Eye (tissue), 1 donor: Measurements from ENCODE around the gene MYCT1.

ENCODE experiments used
- DNase-seq: peaks from one replicate; pipeline ENCODE4 v3.0.0-alpha.2; 2015

MYCT1 gene

DNA sequence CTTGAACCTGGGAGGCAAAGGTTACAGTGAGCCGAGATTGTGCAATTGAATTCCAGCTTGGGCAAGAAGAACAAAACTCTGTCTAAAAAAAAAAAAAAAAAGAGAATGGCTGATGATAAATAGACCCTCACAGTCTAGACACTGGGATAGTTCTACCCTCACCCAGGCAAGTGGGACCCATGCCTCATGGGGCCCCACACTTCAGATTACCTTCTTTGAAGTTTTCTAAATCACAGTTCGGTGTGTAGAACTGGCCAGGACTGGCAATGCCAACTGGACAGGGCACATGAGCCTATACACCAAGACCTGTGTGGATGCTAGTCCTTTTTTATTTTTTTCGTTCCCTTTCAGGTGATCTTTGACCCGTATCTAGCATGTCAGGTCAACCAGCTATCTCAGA is 28.6 kb downstream of the MYCT1 start:
- DNase-seq = no peak

DNA sequence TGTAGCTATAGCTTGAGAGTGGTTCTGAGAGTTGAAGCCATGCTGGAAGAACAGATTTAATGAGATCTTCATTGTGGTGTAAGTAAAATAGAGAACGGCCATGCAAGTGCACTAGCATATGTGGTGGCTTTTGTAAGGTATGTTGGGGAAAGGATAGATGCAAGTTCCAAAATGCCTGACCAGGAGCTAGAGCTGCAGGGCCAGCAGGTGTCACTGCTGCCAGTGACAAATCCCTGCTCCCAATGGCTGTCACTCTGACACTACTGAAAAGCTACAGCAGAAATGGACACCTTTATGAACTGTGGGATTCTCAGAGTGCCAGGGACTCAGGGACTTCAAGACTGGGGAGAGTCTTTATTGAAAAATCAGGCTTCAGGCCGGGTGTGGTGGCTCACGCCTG is 29.8 kb downstream of the MYCT1 start:
- no peak for DNase-seq

DNA sequence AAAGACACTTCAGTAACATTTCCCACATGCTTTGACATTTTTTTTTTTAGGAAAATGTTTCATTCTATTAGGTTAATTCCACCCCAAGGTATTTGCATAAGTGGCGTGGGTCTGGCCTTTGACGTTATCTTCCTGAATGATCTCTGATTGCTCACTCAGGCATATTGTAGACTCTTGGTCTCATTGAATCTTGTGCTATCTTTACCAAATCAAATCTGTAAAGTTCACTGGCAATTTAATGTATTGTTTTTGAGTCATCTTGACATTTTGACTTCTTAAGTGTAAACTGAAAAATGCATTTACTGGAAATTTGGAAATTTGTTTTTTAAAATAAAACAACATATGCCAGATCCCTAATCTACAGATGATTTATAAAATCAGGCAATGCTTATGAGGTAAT is 36.9 kb downstream of the MYCT1 start:
- DNase-seq = no peak

DNA sequence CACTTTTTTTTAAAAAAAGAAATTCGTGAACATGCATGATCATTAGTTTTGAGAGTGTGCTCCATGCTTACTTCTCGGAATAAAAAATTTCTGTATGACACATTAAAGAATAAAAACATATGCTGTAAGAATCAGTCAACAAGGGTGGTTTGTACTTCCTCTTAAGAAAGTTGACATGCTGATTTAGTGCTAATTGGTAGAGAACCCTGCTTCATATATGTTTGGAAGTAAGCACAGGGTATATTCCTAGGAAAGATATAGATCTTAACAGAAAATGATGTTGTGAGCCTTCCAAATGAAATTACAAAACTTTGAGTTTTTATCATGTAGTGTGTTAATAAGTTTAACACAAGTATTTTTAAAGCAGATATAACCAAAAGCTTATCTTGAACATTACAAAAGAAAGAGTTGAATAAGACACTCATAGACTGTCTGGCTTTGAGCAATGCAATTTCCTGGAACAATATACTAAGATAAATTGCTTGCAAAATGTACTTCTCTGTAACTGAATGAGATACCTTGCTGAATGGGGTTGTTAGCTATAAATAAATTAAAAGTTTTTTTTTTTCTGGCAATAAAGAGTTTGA is 39.1 kb downstream of the MYCT1 start:
- DNase-seq = no peak

DNA sequence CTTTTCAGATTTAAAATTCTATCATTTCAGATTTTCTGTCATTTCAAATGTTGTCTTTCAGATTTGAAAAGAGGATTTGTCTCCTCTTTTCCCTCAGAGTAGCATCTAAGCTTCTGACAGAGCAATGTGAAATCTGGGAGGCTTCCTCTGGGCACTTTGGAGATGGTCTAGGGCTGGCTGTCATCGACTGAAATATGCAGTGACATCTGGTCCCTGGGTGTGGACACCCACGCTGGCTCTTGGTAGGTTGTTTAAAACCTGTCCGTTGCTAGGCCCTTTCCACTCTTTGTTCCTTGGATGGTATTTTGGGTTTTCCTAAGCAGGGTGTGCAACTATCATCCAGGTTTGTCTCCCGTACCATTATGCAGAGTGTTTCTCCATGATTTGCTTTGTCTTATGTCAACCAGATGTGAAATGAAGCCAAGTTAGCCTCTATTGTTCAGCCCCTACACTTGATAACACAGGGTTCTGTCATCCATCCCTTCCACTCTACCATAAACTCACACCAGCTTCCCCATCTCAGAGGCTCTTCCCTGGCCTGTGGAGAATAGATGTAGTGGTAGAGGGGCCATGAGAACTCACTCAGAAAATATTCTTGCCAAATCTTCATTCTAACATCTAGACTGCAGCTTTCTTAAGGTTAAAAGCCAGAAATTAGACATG is 47.9 kb downstream of the MYCT1 start:
- DNase-seq = no peak

DNA sequence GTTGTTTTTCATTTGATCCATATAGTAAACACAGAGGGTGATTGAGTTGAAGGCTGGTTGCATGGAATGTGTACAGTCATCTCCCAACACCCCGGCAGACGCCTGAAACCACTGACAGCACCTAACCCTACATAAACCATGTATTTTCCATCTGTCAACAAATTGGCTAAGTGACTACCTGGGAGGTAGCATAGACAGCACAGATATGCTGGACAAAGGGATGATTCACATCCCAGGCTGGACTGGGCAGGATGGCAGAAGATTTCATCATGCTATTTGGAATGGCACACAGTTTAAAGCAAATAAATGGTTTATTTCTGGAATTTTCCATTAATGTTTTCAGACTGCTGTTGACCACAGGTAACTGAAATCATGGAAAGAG is 48.5 kb downstream of the MYCT1 start:
- no peak for DNase-seq

DNA sequence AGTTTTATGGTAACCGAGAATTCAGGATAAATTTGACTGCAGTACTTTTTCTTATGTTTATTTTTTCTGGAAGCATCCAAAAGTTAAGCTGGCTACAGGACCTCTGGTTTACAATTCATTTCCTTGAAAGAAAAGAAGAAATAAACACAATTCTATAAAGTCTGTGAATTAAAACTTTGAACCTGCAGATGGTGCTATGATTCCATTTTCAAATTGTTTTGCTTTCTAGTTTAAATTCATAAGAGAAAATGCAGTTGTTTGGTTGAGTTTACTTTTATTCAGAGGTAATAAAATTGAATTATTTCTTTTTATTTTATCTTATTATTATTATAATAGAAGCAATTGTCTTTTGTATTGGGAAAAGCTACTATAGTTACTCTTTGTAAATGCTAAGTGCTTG is 51.1 kb downstream of the MYCT1 start:
- DNase-seq = peak; percentile 35

DNA sequence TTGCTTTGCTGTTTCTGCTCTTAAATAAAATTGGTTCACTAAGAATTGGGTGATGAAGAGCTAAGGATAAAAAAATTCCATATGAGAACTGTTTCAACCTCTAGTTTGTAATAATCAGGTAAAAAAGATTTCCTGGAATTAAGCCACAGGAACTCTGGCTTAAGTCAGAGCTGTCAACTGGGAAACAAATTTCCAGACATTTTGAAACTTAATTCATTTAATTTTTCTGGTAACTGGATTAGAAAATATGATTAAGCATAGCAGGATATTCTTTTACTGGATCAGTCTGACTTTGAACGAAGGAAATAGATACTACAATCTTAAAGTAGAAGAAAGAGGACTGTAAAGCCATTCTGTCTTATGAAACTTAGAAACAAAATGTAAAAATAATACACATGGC is 51.6 kb downstream of the MYCT1 start:
- no peak for DNase-seq

DNA sequence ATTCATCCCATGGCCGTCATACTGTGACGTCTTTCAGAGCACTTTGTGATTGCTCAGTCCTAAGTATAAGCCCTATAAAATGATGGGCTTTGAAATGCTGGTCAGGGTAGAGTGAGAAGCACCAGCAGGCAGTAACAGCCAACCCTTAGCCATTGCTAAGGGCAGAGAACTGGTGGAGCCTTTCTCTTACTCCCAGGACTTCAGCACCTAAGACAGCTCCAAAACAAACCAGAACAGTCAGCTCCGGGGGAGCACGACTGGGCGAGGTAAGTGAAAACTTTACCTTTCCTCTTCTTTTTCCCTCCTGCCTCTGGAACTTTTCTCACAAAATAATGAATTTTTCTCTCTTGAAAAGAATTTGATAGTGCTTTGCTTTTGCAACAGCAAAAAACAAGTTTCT is 53.0 kb downstream of the MYCT1 start, which contains the start of gene VIP:
Gene VIP, plus strand, starts transcription at position 104 of the 400 bp plus-strand sequence. CDS start 1,381 bp downstream, outside the sequence.
- DNase-seq = peak; percentile 63

DNA sequence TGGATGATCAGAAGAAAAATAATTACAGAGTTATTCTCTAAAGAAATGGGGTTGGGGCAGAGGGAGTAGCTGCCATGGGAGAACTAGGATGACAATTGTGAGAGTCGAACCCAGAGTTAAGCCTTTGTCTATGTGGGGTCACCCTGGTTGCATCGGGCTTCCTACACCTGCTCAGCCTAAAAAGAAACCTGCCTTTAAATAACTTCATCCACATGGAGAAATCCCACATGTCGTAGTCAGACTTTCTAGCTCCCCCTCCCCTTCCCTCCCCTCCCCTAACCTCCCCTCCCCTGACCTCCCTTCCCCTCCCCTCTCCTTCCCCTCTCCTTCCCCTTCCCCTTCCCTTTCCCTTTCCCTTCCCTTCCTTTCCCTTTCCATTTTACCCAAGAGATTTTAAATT is 67.6 kb downstream of the MYCT1 start:
- no peak for DNase-seq

DNA sequence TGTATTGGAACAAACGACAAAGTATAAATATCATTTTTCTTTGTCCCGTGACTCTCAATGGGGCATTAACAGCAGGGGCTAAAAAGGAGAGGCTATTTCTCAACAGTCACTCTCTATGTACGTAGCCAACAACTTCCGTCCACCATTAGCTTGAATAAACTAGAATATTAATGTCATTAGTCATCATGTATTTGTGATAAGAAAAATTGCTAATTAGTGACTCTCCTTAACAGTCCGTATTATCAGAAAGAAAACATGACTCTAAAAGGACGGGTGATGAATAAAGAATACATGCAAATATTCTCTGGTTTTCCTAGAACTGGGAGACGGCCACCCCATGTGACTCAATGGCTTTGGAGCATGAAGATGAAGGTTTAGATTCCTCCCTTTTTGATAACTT is 71.5 kb downstream of the MYCT1 start:
- DNase-seq = no peak

DNA sequence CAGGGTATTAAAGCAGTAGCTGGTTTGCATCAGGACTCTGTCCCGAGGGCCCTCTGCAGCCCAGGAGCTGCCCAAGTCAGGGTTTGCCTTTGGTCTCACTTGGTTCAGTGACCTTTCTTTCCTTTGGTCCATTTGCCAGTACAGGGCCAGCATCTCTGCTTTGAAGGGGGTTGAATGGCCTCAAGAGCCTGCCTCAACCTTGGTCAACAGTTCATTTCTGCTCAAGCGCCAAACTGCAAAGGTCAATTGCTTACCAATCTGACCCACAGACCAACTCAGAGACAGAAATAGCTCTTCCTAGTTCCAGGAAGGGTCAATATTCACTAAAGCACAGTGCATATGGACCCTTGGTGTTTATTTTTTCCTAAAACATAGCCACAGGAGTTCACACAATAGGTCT is 72.3 kb downstream of the MYCT1 start:
- DNase-seq = no peak

DNA sequence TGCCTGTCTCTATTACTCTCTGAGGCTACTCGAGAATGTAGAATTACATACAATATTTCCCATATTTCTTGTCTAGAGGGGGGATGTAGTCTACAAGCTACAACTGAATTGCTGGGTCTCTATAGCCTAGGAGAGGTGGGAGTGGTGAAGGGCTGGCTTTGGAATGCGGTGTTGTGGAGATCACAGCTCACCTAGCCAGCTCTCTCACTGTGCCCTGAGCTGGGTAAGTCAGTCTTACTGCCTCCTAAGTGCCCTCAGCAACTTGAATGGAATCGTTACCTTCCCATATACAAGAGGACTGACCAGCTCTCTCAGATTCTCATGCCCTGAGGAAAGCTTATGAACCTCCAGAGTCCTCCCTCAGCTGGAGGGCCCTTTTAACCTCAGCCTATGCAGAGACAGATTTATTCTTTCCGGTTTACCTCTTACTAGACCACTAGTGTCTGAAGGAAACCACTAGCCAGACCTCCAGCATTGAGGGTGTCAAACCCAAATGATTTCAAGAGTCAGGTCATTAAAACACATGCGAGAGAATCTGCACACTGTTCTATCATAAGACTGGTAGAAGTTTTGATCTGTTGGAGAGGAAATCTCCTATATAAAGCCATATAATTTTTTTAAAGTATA is 73.5 kb downstream of the MYCT1 start:
- no peak for DNase-seq
